Chondrocyte (in vitro differentiated cells): Measurements from ENCODE around the gene IGFLR1. TPM values are rescaled to one million over a fixed set of nuclear protein-coding genes. Genes with fewer than 3 reads are reported as not detected.

ENCODE experiments used
- DNase-seq: peaks from one replicate; pipeline ENCODE4 v3.0.0; 2021; ENCODE audit warnings: mixed read lengths, low spot score
- H3K27ac Mint-ChIP-seq: one replicate; pipeline ENCODE4 v1.8.0; 2021; ENCODE audit warnings: mild to moderate bottlenecking, moderate library complexity, mixed read lengths; ENCODE audit not compliant: unreplicated experiment
- H3K27me3 Mint-ChIP-seq: 2 replicates; pipeline ENCODE4 v1.8.0; 2021; ENCODE audit warnings: low read depth, mixed read lengths
- H3K36me3 Mint-ChIP-seq: 2 replicates; pipeline ENCODE4 v1.8.0; 2021; ENCODE audit warnings: low read depth, mixed read lengths
- H3K4me1 Mint-ChIP-seq: 2 replicates; pipeline ENCODE4 v1.8.0; 2021; ENCODE audit warnings: low read depth, mild to moderate bottlenecking, mixed read lengths
- H3K4me3 Mint-ChIP-seq: one replicate; pipeline ENCODE4 v1.8.0; 2021; ENCODE audit warnings: mild to moderate bottlenecking, moderate library complexity, mixed read lengths; ENCODE audit not compliant: unreplicated experiment
- H3K9me3 Mint-ChIP-seq: 2 replicates; pipeline ENCODE4 v1.8.0; 2021; ENCODE audit warnings: low read depth, mixed read lengths
- total RNA-seq: library from RNA; stranded (reverse); gene quantifications from 3 replicates; pipeline ENCODE4 v1.2.1, GENCODE V29; 2021
- TF ChIP-seq, protein P1 (sequence below): fragments of 200-600 bp; sonication (generic); IDR thresholded peaks from 2 replicates; pipeline ENCODE4 v1.5.0; 2021; ENCODE audit warnings: antibody characterized with exemption, mild to moderate bottlenecking, moderate library complexity

The IGFLR1 gene
- total RNA-seq, 1 donor from 2014 or later: 0.99 TPM

DNA sequence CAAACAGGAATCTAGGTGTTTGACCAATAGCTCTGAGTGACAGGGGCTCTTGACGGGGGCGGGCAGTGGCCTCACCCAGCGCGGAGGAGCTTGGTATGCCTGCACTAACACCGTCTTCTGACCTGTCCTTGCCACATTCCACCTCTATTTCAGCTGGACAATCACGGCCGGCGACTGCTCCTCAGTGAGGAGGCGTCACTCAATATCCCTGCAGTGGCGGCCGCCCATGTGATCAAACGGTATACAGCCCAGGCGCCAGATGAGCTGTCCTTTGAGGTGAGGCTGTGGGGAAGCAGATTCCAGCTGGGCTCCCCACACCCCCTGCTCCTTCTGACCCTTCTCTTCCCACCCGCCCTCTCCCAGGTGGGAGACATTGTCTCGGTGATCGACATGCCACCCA, 37.8 kb upstream of the IGFLR1 start:
- Mint-ChIP-seq H3K9me3 (no peaks in the 10 kb centered on the region), H3K27me3 (no peaks in the 10 kb centered on the region), H3K4me1 (peaks cover 16% of the 10 kb centered on the region), H3K36me3 (peaks cover 3% of the 10 kb centered on the region), H3K4me3 (no peak overlapping the region), H3K27ac (no peak overlapping the region)
- TF ChIP-seq, protein P1, sequence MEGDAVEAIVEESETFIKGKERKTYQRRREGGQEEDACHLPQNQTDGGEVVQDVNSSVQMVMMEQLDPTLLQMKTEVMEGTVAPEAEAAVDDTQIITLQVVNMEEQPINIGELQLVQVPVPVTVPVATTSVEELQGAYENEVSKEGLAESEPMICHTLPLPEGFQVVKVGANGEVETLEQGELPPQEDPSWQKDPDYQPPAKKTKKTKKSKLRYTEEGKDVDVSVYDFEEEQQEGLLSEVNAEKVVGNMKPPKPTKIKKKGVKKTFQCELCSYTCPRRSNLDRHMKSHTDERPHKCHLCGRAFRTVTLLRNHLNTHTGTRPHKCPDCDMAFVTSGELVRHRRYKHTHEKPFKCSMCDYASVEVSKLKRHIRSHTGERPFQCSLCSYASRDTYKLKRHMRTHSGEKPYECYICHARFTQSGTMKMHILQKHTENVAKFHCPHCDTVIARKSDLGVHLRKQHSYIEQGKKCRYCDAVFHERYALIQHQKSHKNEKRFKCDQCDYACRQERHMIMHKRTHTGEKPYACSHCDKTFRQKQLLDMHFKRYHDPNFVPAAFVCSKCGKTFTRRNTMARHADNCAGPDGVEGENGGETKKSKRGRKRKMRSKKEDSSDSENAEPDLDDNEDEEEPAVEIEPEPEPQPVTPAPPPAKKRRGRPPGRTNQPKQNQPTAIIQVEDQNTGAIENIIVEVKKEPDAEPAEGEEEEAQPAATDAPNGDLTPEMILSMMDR: no peak
- DNase-seq: no peak

DNA sequence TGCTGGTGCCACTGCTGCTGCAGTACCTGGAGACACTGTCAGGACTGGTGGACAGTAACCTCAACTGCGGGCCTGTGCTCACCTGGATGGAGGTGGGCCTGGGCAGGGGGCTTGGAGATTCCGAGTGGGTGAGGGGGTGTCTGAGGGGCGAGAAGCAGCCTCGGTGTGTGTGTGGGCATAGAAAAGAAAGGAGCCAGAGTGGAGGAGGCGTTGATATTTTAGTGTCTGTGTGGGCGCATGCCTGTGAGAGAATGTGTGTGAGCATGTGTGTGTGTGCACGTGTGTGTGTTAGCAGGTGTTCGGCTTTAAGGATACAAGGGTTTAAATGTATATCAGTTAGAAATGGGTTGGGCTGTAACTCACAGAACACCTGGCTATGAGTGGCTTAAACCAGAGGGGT, 36.8 kb upstream of the IGFLR1 start:
- Mint-ChIP-seq H3K4me3 (no peak overlapping the region), H3K36me3 (peaks cover 3% of the 10 kb centered on the region), H3K27me3 (no peaks in the 10 kb centered on the region), H3K9me3 (no peaks in the 10 kb centered on the region), H3K4me1 (peaks cover 25% of the 10 kb centered on the region), H3K27ac (no peak overlapping the region)
- DNase-seq: no peak
- TF ChIP-seq, protein P1: no peak

DNA sequence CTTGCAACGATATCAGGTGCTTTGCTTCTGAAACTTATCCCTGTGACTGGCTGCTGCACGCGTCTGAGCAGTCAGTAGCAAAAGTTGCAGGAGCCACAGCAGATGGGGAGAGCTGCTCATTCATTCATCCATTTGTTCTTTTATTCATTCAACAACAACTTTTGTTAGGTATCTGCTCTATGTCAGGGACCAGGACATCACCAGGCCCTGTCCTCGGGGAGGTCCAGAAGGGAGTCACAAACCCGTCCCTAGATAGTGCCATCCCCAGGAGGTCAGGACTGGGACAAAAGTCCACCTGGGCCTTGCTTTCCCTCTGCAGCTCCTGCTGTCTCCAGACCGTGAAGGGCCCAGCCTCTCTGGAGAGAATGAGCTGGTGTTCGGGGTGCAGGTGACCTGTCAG, 35.7 kb upstream of the IGFLR1 start:
- H3K27me3 Mint-ChIP-seq: no peaks in the 10 kb centered on the region

DNA sequence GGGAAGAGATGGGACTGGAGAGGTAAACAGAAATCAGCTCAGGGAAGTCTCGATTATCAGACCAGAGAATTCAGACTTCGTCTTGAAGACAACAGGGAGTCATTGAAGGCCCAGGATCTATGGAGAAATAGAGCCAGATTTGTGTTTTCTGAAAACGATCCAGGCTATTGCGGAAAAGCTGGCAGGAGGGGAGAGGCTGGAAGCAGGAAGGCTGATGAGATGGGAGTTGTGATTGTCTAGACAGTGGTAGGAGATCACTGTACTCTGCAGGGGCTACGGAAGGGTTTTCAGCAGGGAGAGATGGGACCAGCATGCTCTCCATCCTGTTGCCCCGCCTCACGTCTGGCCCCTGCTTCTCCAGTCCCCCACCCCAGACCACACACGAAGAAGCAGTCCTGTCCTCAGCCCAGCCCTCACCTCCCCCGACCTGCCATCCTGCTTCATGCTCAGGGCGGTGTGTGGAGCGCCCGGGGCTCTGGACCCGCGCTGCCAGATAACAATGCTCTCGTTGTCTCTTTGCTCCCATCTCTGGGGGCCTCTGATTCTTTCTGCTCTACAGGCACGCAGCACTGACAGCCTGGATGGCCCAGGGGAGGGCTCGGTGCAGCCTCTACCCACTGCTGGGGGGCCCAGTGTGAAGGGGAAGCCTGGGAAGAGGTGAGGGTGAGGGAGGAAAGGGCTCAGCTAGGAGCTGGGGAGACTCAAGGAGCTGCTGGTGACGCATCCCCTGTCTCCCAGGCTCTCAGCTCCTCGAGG, 35.0 kb upstream of the IGFLR1 start:
- TF ChIP-seq, protein P1: no peak
- DNase-seq: no peak
- Mint-ChIP-seq H3K9me3 (no peaks in the 10 kb centered on the region), H3K27me3 (no peaks in the 10 kb centered on the region), H3K4me3 (peak overlapping the region; percentile 79), H3K27ac (no peak overlapping the region), H3K36me3 (peaks cover 2% of the 10 kb centered on the region), H3K4me1 (peaks cover 25% of the 10 kb centered on the region)

More for the DNA sequence above, 35.7 kb upstream of the IGFLR1 start:
- Mint-ChIP-seq H3K27ac (no peak overlapping the region), H3K4me3 (no peak overlapping the region), H3K9me3 (no peaks in the 10 kb centered on the region), H3K4me1 (peaks cover 25% of the 10 kb centered on the region), H3K36me3 (peaks cover 2% of the 10 kb centered on the region)
- TF ChIP-seq, protein P1: no peak
- DNase-seq: no peak

DNA sequence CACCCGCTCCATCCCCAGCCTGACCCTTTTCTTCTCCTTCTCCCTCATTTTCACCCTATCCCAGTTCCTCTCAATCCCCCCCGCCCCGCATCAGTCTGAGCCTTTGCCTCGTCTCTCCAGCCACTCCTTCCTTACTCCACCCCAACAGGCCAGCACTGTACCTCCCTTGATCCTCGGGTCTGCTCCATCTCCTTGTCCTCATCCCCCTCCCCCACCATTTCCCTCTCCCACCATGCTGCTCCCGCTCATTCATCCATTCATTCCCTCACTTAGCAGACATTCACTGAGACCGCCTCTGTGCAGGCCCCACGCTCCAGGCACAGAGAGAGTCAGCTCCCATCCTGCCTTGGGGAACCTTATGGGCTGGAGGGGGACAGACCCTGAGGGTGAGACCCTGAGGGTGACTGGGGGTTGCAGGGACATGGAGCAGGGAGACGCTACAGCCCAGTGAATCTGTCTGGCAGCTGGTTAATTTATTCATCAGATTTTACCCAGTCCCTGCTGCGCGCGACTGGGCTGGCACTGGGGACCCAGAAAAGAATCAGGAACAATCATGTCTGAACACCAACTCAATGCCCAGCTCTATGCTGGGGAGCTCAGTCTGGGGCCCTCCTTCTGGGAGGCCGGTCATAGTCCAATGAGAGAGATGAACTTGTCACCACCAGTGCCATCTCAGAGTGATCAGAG, 34.0 kb upstream of the IGFLR1 start:
- Mint-ChIP-seq H3K27me3 (no peaks in the 10 kb centered on the region), H3K36me3 (peaks cover 2% of the 10 kb centered on the region), H3K4me1 (peaks cover 25% of the 10 kb centered on the region), H3K27ac (no peak overlapping the region), H3K9me3 (no peaks in the 10 kb centered on the region), H3K4me3 (peak overlapping the region; percentile 79)
- TF ChIP-seq, protein P1: no peak
- DNase-seq: no peak
